Rectal smooth muscle tissue (tissue), 1 donor: Measurements from ENCODE around the gene ZNF541.

Experiments
- H3K27ac ChIP-seq: one replicate; pipeline ENCODE4 v1.7.0; 2013; ENCODE audit warnings: low read depth, low read length, inconsistent platforms
- H3K27me3 ChIP-seq: one replicate; pipeline ENCODE4 v1.7.0; 2013; ENCODE audit warnings: low read length; ENCODE audit not compliant: control insufficient read depth, insufficient read depth
- H3K36me3 ChIP-seq: one replicate; pipeline ENCODE4 v1.7.0; 2013; ENCODE audit warnings: low read length; ENCODE audit not compliant: control insufficient read depth, insufficient read depth
- H3K4me1 ChIP-seq: one replicate; pipeline ENCODE4 v1.7.0; 2013; ENCODE audit warnings: low read length; ENCODE audit not compliant: control insufficient read depth, insufficient read depth
- H3K4me3 ChIP-seq: one replicate; pipeline ENCODE4 v1.7.0; 2013; ENCODE audit warnings: low read length
- H3K9ac ChIP-seq: one replicate; pipeline ENCODE4 v1.7.0; 2013; ENCODE audit warnings: low read length

ZNF541 gene

DNA sequence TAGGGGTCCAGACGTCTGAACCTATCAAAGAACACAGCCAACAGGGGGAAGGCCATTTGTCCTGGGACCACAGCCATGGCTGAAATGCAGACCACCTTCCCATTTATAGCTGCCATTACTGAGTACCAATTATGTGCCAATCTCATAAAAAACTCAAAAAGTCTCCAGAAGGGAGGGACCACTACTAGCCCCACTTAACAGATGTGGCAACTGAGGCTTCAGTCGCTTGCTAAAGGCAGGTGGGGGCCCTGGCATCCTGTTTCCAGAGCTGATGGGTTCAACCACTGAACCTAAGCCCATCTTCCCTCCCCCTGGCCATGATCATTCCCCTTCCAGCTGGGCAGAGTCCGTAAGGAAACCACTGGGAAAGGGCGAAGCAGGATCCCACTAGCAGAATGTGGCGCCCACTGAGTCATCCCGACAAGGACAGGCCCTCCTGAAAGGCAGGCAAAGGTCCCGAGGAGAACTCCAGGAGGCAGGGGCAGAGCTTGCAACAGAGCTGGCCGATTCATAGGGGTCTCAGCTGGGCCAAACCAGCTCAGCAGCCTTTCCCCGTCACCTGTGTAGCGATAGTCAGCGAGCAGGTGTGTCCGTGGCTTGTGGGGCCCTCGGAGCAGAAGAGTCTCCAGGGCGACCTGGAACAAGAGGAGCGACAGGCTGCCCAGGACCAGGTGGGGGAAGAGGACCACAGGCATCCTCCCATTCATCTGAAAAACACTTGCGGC lies 43.8 kb downstream of the ZNF541 start:
- H3K36me3 ChIP-seq: no peaks in the 10 kb centered on the region
- no peaks in the 10 kb centered on the region for H3K27me3 ChIP-seq
- H3K9ac ChIP-seq: no peak overlapping the region
- H3K4me3 ChIP-seq: no peak overlapping the region
- no peak overlapping the region for H3K27ac ChIP-seq
- no peaks in the 10 kb centered on the region for H3K4me1 ChIP-seq

DNA sequence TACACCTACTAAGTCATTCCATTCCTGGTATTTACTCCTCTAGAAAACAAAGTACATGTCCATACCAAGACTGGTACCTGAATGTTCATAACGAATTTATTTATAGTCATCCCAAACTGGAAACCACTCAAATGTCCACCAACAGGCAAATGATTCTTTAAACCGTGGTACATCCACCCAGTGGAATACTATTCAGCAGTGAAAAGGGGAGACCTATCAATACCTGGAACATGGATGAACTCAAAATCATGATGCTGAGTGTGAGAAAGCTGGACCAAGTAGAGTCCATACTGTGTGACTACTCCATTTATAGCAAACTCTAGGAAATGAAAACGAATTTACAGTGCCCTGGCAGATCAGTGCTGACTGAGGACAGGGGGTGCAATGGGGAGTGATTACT lies 46.1 kb downstream of the ZNF541 start:
- no peak overlapping the region for H3K9ac ChIP-seq
- H3K4me3 ChIP-seq: no peak overlapping the region
- no peaks in the 10 kb centered on the region for H3K36me3 ChIP-seq
- H3K27ac ChIP-seq: no peak overlapping the region
- H3K4me1 ChIP-seq: no peaks in the 10 kb centered on the region
- H3K27me3 ChIP-seq: no peaks in the 10 kb centered on the region

- Histone ChIP-seq H3K27ac (no peak overlapping the region), H3K9ac (no peak overlapping the region), H3K4me1 (no peaks in the 10 kb centered on the region), H3K36me3 (no peaks in the 10 kb centered on the region), H3K4me3 (no peak overlapping the region), H3K27me3 (no peaks in the 10 kb centered on the region)
Observed at GRCh38 chr19:47523473-47523872, 49.5 kb downstream of the ZNF541 start.
